Inferior parietal cortex (tissue), 1 donor: ENCODE results near the gene GALNT12.

ENCODE experiments used
- DNase-seq: peaks from one replicate; pipeline ENCODE4 v3.0.0-alpha.2; 2016; ENCODE audit errors: extremely low spot score

GALNT12 gene

GRCh38 chr9:98805506-98806272 lies 1.8 kb upstream of the GALNT12 start:
- DNase-seq: no peak

GRCh38 chr9:98806394-98807035 lies 955 bp upstream of the GALNT12 start:
- DNase-seq: peak; percentile 60

- no peak for DNase-seq
These were observed 335 bp downstream of the GALNT12 start for GRCh38 chr9:98807814-98808195.

- no peak for DNase-seq
These were observed 943 bp downstream of the GALNT12 start for GRCh38 chr9:98808411-98808815.

- DNase-seq: no peak
These were observed 1.4 kb downstream of the GALNT12 start for GRCh38 chr9:98808875-98809274.

GRCh38 chr9:98809311-98810101 lies 2.0 kb downstream of the GALNT12 start:
- DNase-seq: no peak

- no peak for DNase-seq
These were observed 2.8 kb downstream of the GALNT12 start for GRCh38 chr9:98810102-98810842.

- DNase-seq: no peak
These were observed 3.7 kb downstream of the GALNT12 start for GRCh38 chr9:98811051-98811650.

- DNase-seq: no peak
These were observed 8.0 kb downstream of the GALNT12 start for GRCh38 chr9:98815391-98815951.

GRCh38 chr9:98818764-98819163 lies 11.3 kb downstream of the GALNT12 start:
- DNase-seq: no peak

- DNase-seq: no peak
These were observed 11.8 kb downstream of the GALNT12 start for GRCh38 chr9:98819231-98819630.

- DNase-seq: no peak
These were observed 14.4 kb downstream of the GALNT12 start for GRCh38 chr9:98821831-98822230.

GRCh38 chr9:98822661-98823060 lies 15.2 kb downstream of the GALNT12 start:
- no peak for DNase-seq

- no peak for DNase-seq
These were observed 16.3 kb downstream of the GALNT12 start for GRCh38 chr9:98823666-98824334.

- DNase-seq: no peak
These were observed 17.9 kb downstream of the GALNT12 start for GRCh38 chr9:98825414-98825813.

- DNase-seq: no peak
These were observed 19.2 kb downstream of the GALNT12 start for GRCh38 chr9:98826716-98827115.

GRCh38 chr9:98829766-98830165 lies 22.3 kb downstream of the GALNT12 start:
- DNase-seq: no peak

GRCh38 chr9:98830554-98830953 lies 23.1 kb downstream of the GALNT12 start:
- DNase-seq: no peak

- no peak for DNase-seq
These were observed 24.2 kb downstream of the GALNT12 start for GRCh38 chr9:98831696-98832095.

GRCh38 chr9:98832768-98833089 lies 25.3 kb downstream of the GALNT12 start:
- DNase-seq: no peak
